Neural cell (in vitro differentiated cells): ENCODE measurements around the gene UROC1. TPM values are rescaled to one million over a fixed set of nuclear protein-coding genes. Genes with fewer than 3 reads are reported as not detected.

ENCODE experiments used
- H2AFZ ChIP-seq: fragments of 200-600, 300-800 bp; sonication (generic), shearing (Covaris generic); 2 replicates; pipeline ENCODE4 v1.6.0; 2014; ENCODE audit warnings: low read depth, mild to moderate bottlenecking, antibody characterized with exemption, low read length, moderate library complexity
- H3F3A ChIP-seq: fragments of 200-600 bp; shearing (Covaris generic); 2 replicates; pipeline ENCODE4 v1.6.1; 2016; ENCODE audit warnings: mild to moderate bottlenecking, moderate library complexity, mixed read lengths, antibody characterized with exemption, low read length; ENCODE audit not compliant: insufficient read depth, poor library complexity, severe bottlenecking
- H3K27ac ChIP-seq: fragments of 200-600, 300-800 bp; sonication (generic), shearing (Covaris generic); 2 replicates; pipeline ENCODE4 v1.5.1; 2014; ENCODE audit warnings: mild to moderate bottlenecking, low read length, moderate library complexity
- H3K27me3 ChIP-seq: fragments of 300-800, 200-600 bp; sonication (generic), shearing (Covaris generic); 2 replicates; pipeline ENCODE4 v1.6.0; 2014; ENCODE audit warnings: mild to moderate bottlenecking, low read depth, low read length, moderate library complexity; ENCODE audit not compliant: insufficient read depth
- H3K36me3 ChIP-seq: fragments of 300-800, 200-600 bp; sonication (generic), shearing (Covaris generic); 2 replicates; pipeline ENCODE4 v1.5.1; 2014; ENCODE audit warnings: mild to moderate bottlenecking, antibody characterized with exemption, low read length, moderate library complexity; ENCODE audit not compliant: insufficient read depth
- H3K4me2 ChIP-seq: fragments of 300-800, 200-600 bp; sonication (generic), shearing (Covaris generic); 2 replicates; pipeline ENCODE4 v1.6.0; 2014; ENCODE audit warnings: mild to moderate bottlenecking, low read length
- H3K4me3 ChIP-seq: fragments of 300-800, 200-600 bp; sonication (generic), shearing (Covaris generic); 2 replicates; pipeline ENCODE4 v1.5.1; 2014; ENCODE audit warnings: mild to moderate bottlenecking, low read length, moderate library complexity
- H3K79me2 ChIP-seq: fragments of 200-600 bp; shearing (Covaris generic); replicated peaks from 2 replicates; pipeline ENCODE4 v1.6.0; 2014; ENCODE audit warnings: mild to moderate bottlenecking, low read length, moderate library complexity; ENCODE audit not compliant: insufficient read depth
- H3K9ac ChIP-seq: fragments of 300-800, 200-600 bp; sonication (generic), shearing (Covaris generic); 2 replicates; pipeline ENCODE4 v1.6.1; 2016; ENCODE audit warnings: mild to moderate bottlenecking, low read length, mixed read lengths
- H3K9me2 ChIP-seq: fragments of 200-600 bp; shearing (Covaris generic); 2 replicates; pipeline ENCODE4 v1.6.1; 2016; ENCODE audit warnings: mild to moderate bottlenecking, low read length, mixed read lengths; ENCODE audit not compliant: insufficient read depth
- H3K9me3 ChIP-seq: fragments of 200-600, 300-800 bp; sonication (generic), shearing (Covaris generic); 2 replicates; pipeline ENCODE4 v1.6.1; 2016; ENCODE audit warnings: mild to moderate bottlenecking, mixed run types, low read length, moderate library complexity, mixed read lengths
- H4K20me1 ChIP-seq: fragments of 200-600 bp; shearing (Covaris generic); 2 replicates; pipeline ENCODE4 v1.6.1; 2016; ENCODE audit warnings: mild to moderate bottlenecking, mixed run types; ENCODE audit not compliant: insufficient read depth
- EP300 ChIP-seq: fragments of 450-650 bp; conservative IDR thresholded peaks from 2 replicates; pipeline ENCODE4 v1.6.1; 2014; ENCODE audit warnings: antibody characterized with exemption, mild to moderate bottlenecking, moderate library complexity; ENCODE audit not compliant: poor library complexity, severe bottlenecking
- EZH2 ChIP-seq: fragments of 200-600, 300-800 bp; shearing (Covaris generic), sonication (generic); IDR thresholded peaks from 2 replicates; pipeline ENCODE4 v1.6.1; 2014; ENCODE audit warnings: antibody characterized with exemption, low read length, borderline replicate concordance, mild to moderate bottlenecking; ENCODE audit not compliant: insufficient read depth, poor library complexity, severe bottlenecking
- MXI1 ChIP-seq: fragments of 450-650 bp; conservative IDR thresholded peaks from 2 replicates; pipeline ENCODE4 v1.6.1; 2014; ENCODE audit warnings: antibody characterized with exemption, mild to moderate bottlenecking; ENCODE audit not compliant: poor library complexity, severe bottlenecking
- POLR2AphosphoS5 ChIP-seq: IDR thresholded peaks from 2 replicates; pipeline ENCODE4 v1.6.1; 2012
- RAD21 ChIP-seq: fragments of 450-650 bp; conservative IDR thresholded peaks from 2 replicates; pipeline ENCODE4 v1.6.1; 2014; ENCODE audit warnings: antibody characterized with exemption, mild to moderate bottlenecking, moderate library complexity
- SMC3 ChIP-seq: fragments of 450-650 bp; conservative IDR thresholded peaks from 2 replicates; pipeline ENCODE4 v1.6.1; 2014; ENCODE audit warnings: antibody characterized with exemption, mild to moderate bottlenecking, moderate library complexity; ENCODE audit not compliant: poor library complexity
- TAF1 ChIP-seq: IDR thresholded peaks from 2 replicates; pipeline ENCODE4 v1.6.1; 2012; ENCODE audit warnings: low read depth
- polyA plus RNA-seq: library from polyadenylated mRNA; depleted of rRNA; stranded (reverse); fragments of >200 nt; gene quantifications from 2 replicates; pipeline ENCODE4 v1.2.3, GENCODE V29; 2014
- TF ChIP-seq, protein P1 (sequence below): IDR thresholded peaks from 2 replicates; pipeline ENCODE4 v1.6.1; 2012; ENCODE audit warnings: borderline replicate concordance
- TF ChIP-seq, protein P2 (sequence below): fragments of 450-650 bp; IDR thresholded peaks from 2 replicates; pipeline ENCODE4 v1.5.1; 2014; ENCODE audit warnings: antibody characterized with exemption, mild to moderate bottlenecking, moderate library complexity; ENCODE audit not compliant: poor library complexity, severe bottlenecking

UROC1 gene
- polyA plus RNA-seq, 1 donor from 2014 or later = not detected

DNA sequence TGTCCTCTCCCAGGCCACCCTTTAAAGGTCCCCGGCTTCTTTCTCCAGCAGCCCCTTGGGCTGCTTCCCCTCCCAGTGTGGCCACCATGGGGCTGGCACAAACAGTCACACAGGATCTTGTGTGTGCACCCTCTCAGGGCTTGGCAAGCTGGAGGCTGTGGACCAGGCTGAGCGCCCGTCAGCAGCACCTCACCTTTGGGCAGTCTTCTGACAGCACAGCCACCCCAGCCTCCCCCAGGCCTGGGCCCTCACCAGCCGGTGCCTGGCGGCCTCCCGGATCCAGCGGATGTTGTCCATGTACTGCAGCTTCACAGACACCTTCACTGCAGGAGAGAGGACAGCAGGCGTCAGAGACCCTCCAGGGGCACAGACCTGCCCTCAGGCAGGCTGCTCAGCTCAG is 21.8 kb downstream of the UROC1 start:
- TF ChIP-seq SMC3 (no peak), EP300 (no peak), RAD21 (no peak), EZH2 (no peak), MXI1 (no peak), TAF1 (no peak), POLR2AphosphoS5 (no peak)
- TF ChIP-seq, protein P1, sequence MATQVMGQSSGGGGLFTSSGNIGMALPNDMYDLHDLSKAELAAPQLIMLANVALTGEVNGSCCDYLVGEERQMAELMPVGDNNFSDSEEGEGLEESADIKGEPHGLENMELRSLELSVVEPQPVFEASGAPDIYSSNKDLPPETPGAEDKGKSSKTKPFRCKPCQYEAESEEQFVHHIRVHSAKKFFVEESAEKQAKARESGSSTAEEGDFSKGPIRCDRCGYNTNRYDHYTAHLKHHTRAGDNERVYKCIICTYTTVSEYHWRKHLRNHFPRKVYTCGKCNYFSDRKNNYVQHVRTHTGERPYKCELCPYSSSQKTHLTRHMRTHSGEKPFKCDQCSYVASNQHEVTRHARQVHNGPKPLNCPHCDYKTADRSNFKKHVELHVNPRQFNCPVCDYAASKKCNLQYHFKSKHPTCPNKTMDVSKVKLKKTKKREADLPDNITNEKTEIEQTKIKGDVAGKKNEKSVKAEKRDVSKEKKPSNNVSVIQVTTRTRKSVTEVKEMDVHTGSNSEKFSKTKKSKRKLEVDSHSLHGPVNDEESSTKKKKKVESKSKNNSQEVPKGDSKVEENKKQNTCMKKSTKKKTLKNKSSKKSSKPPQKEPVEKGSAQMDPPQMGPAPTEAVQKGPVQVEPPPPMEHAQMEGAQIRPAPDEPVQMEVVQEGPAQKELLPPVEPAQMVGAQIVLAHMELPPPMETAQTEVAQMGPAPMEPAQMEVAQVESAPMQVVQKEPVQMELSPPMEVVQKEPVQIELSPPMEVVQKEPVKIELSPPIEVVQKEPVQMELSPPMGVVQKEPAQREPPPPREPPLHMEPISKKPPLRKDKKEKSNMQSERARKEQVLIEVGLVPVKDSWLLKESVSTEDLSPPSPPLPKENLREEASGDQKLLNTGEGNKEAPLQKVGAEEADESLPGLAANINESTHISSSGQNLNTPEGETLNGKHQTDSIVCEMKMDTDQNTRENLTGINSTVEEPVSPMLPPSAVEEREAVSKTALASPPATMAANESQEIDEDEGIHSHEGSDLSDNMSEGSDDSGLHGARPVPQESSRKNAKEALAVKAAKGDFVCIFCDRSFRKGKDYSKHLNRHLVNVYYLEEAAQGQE = no peak
- TF ChIP-seq, protein P2, sequence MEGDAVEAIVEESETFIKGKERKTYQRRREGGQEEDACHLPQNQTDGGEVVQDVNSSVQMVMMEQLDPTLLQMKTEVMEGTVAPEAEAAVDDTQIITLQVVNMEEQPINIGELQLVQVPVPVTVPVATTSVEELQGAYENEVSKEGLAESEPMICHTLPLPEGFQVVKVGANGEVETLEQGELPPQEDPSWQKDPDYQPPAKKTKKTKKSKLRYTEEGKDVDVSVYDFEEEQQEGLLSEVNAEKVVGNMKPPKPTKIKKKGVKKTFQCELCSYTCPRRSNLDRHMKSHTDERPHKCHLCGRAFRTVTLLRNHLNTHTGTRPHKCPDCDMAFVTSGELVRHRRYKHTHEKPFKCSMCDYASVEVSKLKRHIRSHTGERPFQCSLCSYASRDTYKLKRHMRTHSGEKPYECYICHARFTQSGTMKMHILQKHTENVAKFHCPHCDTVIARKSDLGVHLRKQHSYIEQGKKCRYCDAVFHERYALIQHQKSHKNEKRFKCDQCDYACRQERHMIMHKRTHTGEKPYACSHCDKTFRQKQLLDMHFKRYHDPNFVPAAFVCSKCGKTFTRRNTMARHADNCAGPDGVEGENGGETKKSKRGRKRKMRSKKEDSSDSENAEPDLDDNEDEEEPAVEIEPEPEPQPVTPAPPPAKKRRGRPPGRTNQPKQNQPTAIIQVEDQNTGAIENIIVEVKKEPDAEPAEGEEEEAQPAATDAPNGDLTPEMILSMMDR = no peak
- no peaks in the 10 kb centered on the region for H3K27me3 ChIP-seq
- no peak overlapping the region for H3K27ac ChIP-seq
- no peak overlapping the region for H3K4me2 ChIP-seq
- no peaks in the 10 kb centered on the region for H3K9me2 ChIP-seq
- no peaks in the 10 kb centered on the region for H3K36me3 ChIP-seq
- no peaks in the 10 kb centered on the region for H4K20me1 ChIP-seq
- H3K9me3 ChIP-seq = no peaks in the 10 kb centered on the region
- H3K79me2 ChIP-seq = no peaks in the 10 kb centered on the region
- no peaks in the 10 kb centered on the region for H3F3A ChIP-seq
- H3K9ac ChIP-seq = no peak overlapping the region
- no peak overlapping the region for H2AFZ ChIP-seq
- no peak overlapping the region for H3K4me3 ChIP-seq

DNA sequence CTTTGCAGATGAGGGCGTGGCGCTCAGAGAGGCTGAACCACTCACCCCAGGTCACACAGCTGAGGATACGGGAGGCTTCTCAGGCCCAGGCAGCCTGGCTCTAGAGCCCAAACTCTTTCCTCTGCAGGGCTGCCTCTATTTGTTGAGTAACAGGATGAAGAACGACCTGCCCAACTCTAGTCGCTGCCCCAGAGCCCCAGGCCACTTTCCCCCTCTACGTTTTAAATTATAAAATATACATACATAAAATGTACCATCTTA is 22.7 kb downstream of the UROC1 start:
- Histone ChIP-seq H3K36me3 (no peaks in the 10 kb centered on the region), H3F3A (no peaks in the 10 kb centered on the region), H3K9ac (no peak overlapping the region), H3K4me2 (no peak overlapping the region), H3K27ac (no peak overlapping the region), H2AFZ (no peak overlapping the region), H3K9me3 (no peaks in the 10 kb centered on the region), H3K79me2 (no peaks in the 10 kb centered on the region), H4K20me1 (no peaks in the 10 kb centered on the region), H3K27me3 (no peaks in the 10 kb centered on the region), H3K9me2 (no peaks in the 10 kb centered on the region), H3K4me3 (no peak overlapping the region)
- TF ChIP-seq MXI1 (no peak), EZH2 (no peak), TAF1 (no peak), RAD21 (no peak), EP300 (no peak), POLR2AphosphoS5 (no peak), SMC3 (no peak)
- TF ChIP-seq, protein P2 = no peak
- TF ChIP-seq, protein P1 = no peak
